ENCODE data around the gene RMRP.

RMRP gene

DNA sequence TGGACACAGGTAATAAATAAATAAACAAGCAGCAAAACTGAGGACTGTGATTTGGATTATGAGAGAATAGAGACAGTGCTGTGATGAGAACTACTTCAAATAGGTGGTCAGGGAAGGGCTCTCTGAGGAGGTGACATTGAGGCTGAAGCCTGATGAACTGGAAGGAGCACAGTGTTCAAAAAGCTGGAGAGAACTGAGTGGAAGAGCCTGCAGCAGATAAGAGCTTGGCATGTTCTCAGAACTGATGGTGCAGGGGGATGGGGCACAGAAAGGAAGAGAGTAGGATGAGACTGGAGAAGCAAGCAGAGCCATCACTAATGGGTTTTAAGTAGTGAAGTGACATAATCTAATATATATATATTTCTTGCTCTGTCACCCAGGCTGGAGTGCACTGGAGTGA lies 43.1 kb upstream of the RMRP start:
- TF ChIP-seq CTCF (IDR thresholded peaks at IDR 0.05; ENCODE audit: insufficient read depth, low read depth, low read length, missing control alignments) = no peak
- DNase-seq (ENCODE audit: low read depth) = no peak
- H3K4me3 ChIP-seq (ENCODE audit: low read length) = no peak overlapping the region

DNA sequence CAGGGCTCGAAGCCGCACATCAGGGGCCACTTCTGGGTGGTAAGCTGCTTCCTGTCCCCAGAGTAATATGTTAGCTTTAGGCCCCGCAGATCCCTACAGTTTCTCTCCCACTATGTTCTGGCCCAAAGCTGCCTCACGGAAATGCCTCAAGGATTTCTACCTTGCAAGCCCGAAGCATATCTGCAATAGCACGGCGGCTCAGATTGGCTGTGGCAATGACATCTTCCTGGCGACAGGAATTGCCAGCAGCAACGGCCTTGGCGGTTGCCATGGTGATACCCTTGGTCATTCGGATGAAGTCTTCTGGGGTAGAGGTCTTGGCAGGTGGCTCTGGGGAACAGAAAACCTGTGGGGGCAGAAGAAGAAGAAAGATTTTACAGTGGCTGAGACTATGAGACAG lies 42.2 kb upstream of the RMRP start:
- no peak for DNase-seq (ENCODE audit: low read depth)
- TF ChIP-seq CTCF (IDR thresholded peaks at IDR 0.05; ENCODE audit: insufficient read depth, low read depth, low read length, missing control alignments) = no peak
- no peak overlapping the region for H3K4me3 ChIP-seq (ENCODE audit: low read length)

GRCh38 chr9:35698231-35698630 lies 40.4 kb upstream of the RMRP start:
- no peak overlapping the region for H3K4me3 ChIP-seq (ENCODE audit: low read length)
- TF ChIP-seq CTCF (IDR thresholded peaks at IDR 0.05; ENCODE audit: insufficient read depth, low read depth, low read length, missing control alignments) = no peak
- no peak for DNase-seq (ENCODE audit: low read depth)

DNA sequence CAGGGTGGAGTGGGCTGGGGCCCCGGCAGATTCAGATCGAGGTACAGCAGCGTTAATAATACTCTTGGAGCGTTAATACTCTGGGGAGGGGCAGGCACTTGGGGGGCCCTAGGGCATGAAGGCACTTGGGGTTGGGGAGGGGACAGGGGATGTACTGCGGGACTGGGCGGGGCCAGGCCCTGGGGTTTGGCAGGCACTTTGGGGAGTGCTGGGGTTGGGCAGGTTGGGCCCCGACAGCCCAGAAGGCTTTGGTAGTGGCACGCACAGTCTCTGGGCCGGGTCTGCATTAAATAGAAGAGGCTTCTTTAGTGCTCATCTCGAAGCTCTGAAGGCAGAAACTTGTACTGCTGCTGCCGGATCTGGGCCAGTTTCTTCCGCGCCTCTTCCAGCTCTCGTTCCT lies 39.7 kb upstream of the RMRP start:
- no peak for DNase-seq (ENCODE audit: low read depth)
- H3K4me3 ChIP-seq (ENCODE audit: low read length) = no peak overlapping the region
- TF ChIP-seq CTCF (IDR thresholded peaks at IDR 0.05; ENCODE audit: insufficient read depth, low read depth, low read length, missing control alignments) = no peak

- peak; percentile 96 for TF ChIP-seq CTCF (IDR thresholded peaks at IDR 0.05; ENCODE audit: insufficient read depth, low read depth, low read length, missing control alignments)
- no peak overlapping the region for H3K4me3 ChIP-seq (ENCODE audit: low read length)
- DNase-seq (ENCODE audit: low read depth) = peak; percentile 60
Measured at GRCh38 chr9:35696520-35697215, 38.8 kb upstream of the RMRP start.

DNA sequence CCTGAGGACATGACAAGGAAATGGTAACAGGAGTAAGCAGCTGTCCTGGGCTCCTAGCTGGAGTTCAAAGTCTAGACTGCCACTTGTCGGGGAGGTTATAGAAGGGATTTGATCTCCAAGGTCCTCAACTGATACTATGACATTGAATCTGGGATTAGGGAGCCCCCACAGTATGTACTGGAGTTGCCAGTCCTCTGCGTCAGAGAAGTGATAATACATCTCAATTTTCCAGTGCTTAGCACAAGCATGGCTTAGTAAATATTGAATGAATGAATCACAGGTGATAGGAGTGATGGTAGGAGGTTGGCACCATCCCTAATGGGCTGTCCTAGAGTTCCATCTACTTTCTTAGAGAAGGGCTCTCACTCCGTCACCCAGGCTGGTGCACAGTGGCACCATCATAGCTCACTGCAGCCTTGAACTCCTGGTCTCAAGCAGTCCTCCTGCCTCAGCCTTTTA lies 38.2 kb upstream of the RMRP start:
- H3K4me3 ChIP-seq (ENCODE audit: low read length) = no peak overlapping the region
- TF ChIP-seq CTCF (IDR thresholded peaks at IDR 0.05; ENCODE audit: insufficient read depth, low read depth, low read length, missing control alignments) = no peak
- no peak for DNase-seq (ENCODE audit: low read depth)

- TF ChIP-seq CTCF (IDR thresholded peaks at IDR 0.05; ENCODE audit: insufficient read depth, low read depth, low read length, missing control alignments) = no peak
- no peak overlapping the region for H3K4me3 ChIP-seq (ENCODE audit: low read length)
- no peak for DNase-seq (ENCODE audit: low read depth)
Measured at GRCh38 chr9:35691757-35692301, 34.0 kb upstream of the RMRP start.
